GM20000 (cell line): ENCODE data around the gene EZH2.

Experiments used
- DNase-seq: peaks from one replicate; pipeline ENCODE4 v3.0.0; 2012; ENCODE audit warnings: low spot score
- TF ChIP-seq, protein P1 (sequence below): IDR thresholded peaks from 2 replicates; pipeline ENCODE4 v1.5.1; 2012; ENCODE audit warnings: mild to moderate bottlenecking, control low read depth; ENCODE audit errors: extremely low read depth, missing control alignments

Gene EZH2

DNA sequence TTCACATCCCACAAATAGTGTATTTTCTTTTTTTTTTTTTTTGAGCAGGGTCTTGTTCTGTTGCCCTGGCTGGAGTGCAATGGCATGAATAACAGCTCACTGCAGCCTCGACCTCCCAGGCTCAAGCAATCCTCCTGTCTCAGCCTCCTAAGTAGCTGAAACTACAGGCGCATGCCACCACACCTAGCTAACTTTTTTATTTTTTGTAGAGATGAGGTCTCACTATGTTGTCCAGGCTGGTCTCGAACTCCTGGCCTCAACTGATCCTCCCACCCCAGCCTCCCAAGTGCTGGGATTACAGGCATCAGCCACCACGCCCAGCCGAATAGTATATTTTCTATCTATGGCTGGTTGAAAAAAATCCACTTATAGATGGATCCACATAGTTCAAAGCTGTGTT is 12.5 kb downstream of the EZH2 start:
- DNase-seq: no peak
- TF ChIP-seq, protein P1, sequence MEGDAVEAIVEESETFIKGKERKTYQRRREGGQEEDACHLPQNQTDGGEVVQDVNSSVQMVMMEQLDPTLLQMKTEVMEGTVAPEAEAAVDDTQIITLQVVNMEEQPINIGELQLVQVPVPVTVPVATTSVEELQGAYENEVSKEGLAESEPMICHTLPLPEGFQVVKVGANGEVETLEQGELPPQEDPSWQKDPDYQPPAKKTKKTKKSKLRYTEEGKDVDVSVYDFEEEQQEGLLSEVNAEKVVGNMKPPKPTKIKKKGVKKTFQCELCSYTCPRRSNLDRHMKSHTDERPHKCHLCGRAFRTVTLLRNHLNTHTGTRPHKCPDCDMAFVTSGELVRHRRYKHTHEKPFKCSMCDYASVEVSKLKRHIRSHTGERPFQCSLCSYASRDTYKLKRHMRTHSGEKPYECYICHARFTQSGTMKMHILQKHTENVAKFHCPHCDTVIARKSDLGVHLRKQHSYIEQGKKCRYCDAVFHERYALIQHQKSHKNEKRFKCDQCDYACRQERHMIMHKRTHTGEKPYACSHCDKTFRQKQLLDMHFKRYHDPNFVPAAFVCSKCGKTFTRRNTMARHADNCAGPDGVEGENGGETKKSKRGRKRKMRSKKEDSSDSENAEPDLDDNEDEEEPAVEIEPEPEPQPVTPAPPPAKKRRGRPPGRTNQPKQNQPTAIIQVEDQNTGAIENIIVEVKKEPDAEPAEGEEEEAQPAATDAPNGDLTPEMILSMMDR: no peak

DNA sequence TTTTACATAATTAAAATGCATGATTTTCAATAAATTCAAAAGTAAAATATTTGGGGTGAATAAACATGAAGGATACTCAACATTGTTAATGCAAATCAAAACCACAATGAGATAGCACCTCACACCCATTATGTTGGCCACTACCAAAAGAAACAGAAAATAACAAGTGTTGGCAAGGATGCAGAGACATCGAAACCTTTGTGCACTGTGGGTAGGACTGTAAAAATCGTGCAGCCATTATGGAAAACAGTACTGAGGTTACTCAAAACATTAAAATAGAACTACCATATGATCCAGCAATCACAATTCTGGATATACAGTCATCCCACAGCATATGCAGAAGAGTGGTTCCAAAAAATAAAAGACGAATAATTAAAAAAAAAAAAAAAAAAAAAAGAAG is 13.1 kb downstream of the EZH2 start:
- no peak for DNase-seq
- TF ChIP-seq, protein P1: no peak

GRCh38 chr7:148868378-148868674 is 15.8 kb downstream of the EZH2 start:
- no peak for DNase-seq
- TF ChIP-seq, protein P1: no peak

- no peak for DNase-seq
- TF ChIP-seq, protein P1: no peak
These were observed 16.3 kb downstream of the EZH2 start for GRCh38 chr7:148867596-148868377.

- TF ChIP-seq, protein P1: no peak
- DNase-seq: no peak
These were observed 17.7 kb downstream of the EZH2 start for GRCh38 chr7:148866362-148866761.

DNA sequence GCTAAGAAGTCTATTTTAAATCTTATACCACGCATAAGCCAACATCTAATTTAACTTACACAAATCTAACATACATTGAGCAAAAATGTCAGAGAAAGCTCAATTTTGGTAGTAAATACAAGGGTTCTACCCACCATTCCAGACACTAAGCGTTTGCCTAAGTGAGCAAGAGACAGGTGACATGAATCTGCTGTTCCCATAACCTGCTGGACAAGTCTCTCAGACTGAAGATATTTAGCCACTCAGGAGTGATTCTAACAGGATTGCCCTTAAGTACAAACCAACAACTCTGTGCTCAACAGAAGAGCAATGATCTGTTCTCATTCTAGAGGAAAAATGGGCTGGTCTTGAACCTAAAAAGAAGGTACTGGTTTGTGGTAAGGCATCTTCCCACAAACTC is 18.8 kb downstream of the EZH2 start:
- TF ChIP-seq, protein P1: no peak
- no peak for DNase-seq

GRCh38 chr7:148863324-148863723 is 20.8 kb downstream of the EZH2 start:
- DNase-seq: no peak
- TF ChIP-seq, protein P1: no peak
